HG02623 (cell line): Measurements from ENCODE around the gene SLC30A3.
"Not testable (repeated sequence)": the region's sequence is repeated elsewhere in the genome, so short reads cannot be mapped to it uniquely, and the experiment has no call there.

ENCODE experiments used
- ATAC-seq: cut with Tn5 transposase; IDR thresholded peaks from one replicate; pipeline ENCODE4 v1.9.1; 2021; ENCODE audit warnings: moderate library complexity; ENCODE audit not compliant: unreplicated experiment

SLC30A3 gene, protein sequence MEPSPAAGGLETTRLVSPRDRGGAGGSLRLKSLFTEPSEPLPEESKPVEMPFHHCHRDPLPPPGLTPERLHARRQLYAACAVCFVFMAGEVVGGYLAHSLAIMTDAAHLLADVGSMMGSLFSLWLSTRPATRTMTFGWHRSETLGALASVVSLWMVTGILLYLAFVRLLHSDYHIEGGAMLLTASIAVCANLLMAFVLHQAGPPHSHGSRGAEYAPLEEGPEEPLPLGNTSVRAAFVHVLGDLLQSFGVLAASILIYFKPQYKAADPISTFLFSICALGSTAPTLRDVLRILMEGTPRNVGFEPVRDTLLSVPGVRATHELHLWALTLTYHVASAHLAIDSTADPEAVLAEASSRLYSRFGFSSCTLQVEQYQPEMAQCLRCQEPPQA

DNA sequence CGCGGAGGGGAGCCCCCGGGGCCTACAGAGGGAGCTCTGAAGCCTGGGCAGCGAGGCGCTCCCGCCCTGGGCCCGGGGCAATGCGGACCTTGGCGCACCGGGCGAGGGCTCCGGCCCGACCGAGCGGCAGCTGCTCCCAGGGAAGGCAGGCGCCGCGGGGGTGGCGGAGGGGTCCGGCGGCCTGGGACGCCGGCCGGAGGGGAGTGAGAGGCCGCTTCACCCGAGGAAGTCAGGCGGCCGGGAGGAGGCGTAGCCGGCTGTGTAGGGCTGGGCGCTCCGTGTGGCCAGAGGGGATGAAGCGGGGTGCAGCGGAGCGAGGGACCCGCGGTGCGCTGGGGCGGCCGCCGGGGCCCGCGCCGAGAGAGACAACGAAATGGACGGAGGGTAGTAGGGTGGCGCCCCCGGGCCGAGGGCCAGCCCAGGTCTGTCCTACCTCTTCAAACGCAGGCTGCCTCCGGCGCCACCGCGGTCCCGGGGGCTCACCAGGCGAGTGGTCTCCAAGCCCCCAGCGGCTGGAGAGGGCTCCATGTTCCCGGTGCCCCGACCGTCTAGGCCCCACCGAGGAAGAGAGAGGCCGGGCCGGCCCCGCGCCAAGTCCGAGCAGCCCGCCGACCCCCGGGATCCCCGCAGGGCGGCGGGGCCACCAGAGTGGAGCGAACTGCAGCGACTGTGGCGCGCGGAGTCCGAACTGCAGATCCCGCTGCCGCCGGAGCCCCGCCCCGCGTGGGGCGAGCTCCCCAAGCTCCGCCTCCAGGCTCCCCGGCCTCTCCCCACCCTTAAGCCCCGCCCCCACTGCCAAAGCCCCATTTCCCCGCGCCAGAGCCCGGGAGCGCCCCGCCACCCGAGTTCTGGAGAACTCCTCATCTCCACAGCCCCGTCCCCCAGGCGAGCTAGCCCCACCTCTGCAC, at the start of gene SLC30A3:
SLC30A3 (minus strand) TSS at position 669 of the 908 bp plus-strand sequence; CDS start at position 528, 141 bp downstream.
- no peak for ATAC-seq

DNA sequence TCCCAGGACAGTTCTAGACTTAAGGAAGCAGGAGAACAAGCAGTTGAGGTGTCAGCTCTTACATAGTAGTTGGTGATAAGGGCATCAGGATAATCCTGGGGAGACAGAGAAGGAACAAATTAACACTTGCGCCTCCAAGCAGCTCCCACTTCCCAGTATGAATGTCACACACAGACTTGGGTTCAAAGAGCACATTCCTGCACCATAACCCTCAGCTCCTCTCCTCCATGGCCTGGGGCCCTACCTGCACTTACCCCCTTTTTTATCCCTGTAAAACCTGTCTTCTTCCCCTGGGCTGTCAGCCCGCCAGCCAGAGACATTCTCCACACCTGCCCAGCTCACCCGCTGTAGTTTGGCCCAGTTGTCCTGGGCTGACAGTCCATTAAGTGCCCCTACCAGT, 49.3 kb upstream of the SLC30A3 start:
- no peak for ATAC-seq

DNA sequence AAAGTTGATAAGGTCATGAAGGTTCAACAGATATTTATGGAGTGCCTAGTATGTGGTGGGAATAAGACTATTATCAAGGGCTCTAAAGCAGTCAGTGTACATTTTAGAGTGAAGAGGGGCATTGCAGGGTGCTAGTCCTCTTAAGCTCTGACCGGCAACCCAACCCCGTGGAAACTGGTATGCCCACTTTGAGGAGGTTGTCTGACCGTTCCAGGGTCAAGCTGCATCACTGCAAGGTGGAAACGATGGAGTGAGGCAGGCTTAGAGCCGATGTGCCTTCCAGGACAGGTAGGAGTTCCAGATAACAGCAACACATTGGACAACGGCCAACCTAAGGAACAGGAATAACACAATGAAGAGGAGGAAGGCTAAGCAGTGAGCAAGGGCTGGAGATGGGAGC, 46.8 kb upstream of the SLC30A3 start:
- ATAC-seq: no peak

DNA sequence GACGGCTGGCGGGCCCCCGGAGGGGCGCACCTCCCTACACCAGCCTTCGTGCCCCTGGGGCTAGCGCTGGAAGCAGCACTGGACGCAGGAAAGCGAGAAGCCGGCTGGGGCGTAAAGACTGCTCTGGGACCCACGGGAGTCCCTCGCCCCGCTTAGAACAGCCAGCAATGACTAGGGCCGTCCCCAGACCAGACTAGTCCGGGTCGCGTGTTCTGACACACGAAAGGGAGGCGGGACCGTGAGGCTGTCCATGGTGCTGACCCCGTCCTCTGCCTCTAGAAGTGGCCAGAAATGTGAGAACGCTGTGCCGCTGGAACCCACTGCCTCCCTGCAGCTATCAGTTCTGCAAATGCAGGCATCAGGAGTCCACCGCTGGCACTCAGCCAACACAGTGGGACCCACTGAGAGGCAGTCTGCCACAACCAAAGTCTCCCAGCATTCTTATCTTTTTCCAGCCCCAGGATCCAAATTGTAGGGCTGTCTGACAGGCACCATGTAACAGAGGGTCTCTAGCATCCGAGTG, 45.6 kb upstream of the SLC30A3 start, which contains the start of gene UCN:
UCN (minus strand) TSS at position 87 of the 523 bp plus-strand sequence. CDS start 550 bp downstream, outside the sequence.
- no peak for ATAC-seq

DNA sequence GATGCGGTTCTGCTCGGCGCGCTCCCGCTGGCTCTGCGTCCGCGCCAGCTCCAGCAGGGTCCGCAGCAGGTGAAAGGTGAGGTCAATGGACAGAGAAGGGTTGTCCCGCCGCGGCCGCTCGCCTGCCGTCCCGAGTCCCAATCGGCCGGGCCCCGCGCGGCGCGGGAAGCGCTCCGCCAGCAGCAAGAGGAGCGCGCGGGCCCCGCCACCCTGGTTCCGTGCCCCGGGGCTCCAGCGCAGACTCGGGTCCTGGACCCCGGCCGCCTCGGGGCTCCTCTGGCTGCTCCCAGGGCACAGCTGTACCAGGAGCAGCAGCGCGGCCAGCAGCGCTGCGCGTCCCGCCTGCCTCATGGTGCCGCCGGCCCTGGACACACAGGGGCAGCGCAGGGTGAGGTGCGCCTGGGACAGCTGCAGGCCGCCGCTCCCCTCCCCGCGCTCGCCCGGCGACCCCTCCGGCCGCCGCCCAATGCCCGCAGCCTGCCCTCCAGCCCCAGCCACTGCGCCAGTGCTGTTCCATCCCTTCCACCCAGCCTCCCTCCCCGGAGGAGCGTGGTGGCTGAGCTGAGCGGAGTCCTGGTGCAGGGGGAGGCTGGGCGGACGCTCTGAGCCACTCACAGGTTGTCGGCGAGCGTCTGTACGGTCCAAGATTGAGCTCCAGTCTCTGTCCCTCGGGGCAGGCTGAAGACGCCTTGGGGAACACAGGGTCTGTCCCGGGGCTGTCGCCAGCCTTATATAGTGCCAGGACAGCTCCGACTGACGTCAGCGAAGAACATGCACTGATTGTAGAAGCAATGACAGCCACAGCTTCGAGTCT, 44.9 kb upstream of the SLC30A3 start:
- ATAC-seq: no peak

DNA sequence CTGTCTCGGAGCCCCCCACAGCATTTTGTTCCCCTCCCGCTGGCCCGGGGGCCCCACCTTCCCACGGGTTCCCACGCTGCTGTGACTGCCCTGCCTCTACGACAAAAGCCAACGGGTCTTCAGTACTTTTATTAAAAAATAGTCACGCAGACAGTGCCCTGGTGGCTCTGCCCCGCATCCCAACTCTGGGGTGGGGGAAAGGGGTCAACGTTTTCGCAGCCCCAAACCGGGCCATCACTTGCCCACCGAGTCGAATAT, 44.4 kb upstream of the SLC30A3 start:
- ATAC-seq: no peak

DNA sequence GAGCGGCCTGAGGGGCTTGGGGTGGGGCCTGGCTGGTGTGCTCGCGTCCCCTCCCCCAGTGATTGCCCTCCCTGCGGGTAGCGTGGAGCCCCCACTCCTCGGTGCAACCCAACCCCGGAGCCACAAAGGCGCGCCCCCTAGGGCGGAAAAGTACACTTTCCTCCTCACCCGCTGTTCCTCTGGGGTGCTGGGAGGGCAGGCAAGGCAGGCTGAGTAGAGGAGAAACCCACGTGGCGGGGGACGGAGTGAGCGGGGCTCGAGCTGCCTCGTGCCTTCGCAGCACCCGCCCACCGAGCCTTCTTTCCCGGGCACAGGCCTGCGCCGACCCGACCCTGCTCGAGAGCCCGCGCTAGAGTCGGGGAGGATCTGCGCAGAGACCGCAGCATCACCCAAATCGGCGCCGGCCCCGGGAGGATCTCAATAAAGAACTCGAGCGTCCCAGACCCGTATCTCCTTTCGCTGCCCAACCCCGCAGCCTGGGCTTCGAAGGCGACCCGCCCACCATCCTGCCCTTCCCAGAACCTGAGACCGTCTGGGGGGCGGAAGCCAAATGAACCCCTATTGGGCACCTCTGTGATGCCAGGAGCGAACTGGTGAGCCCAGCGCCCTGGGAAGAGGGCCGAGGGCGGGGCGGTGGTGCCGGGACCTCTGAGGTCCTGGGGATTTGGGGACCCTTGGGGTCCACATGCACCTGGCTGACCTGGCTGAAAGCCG, 43.9 kb upstream of the SLC30A3 start:
- no peak for ATAC-seq

DNA sequence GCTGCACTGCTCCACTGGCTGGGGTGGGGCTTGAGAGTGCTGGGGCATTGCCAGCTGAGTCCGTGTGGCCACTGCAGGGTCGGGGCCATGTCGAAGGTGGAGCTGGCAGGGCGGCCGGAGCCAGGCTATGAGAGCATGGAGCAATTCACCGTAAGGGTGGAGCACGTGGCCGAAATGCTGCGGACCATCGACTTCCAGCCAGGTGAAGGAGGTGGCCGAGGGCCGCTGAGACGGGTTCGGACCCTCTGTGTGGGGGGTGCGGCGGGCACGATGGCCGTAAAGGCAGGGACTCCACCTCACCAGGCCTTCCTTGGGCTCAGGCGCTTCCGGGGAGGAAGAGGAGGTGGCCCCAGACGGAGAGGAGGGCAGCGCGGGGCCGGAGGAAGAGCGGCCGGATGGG, 43.3 kb upstream of the SLC30A3 start:
- ATAC-seq: no peak

DNA sequence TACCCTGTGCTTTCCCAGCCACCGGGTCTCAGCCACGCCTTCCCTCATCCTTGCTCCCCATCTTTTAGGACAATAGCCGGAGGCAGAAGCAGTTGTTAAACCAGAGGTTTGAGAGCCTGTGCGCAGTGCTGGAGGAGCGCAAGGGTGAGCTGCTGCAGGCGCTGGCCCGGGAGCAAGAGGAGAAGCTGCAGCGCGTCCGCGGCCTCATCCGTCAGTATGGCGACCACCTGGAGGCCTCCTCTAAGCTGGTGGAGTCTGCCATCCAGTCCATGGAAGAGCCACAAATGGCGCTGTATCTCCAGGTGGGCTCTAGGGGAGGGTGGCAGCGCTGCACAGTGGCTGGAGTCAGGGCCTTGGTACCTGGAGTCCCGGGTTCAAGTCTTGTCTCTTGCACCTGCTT, 42.7 kb upstream of the SLC30A3 start:
- no peak for ATAC-seq

DNA sequence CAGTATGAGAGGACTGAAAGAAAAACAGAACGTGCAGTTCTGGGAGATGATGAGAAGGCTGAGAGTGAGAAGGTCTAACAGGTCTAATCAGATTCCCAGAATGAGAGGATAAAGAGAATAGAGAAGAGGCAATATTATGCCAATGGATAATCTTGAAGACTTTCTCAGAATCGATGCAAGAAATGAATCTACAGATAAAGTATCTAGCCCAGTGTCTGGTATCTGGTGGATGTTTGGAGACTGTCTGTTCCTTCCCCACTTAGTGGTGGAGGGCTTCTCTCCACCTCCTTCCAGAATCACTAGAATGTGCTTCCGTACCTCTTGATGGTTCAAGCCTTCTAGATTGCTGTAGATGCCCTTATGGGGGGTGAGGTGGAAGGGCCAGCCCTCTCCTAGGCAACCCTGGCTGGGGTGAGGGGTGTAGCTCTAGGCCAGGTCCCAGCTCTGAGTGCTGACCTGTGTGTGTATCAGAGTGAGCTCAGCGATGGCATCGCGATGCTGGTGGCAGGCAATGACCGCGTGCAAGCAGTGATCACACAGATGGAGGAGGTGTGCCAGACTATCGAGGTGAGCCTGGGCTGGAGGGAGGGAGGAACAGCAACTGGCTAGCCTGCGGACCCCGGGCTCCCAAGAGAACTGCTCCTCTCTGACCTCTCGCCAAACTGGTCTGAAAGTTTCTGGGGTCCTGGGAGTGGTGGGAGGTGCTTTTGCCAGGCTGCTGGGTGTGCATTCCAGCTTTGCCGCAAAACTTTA, 41.8 kb upstream of the SLC30A3 start:
- ATAC-seq: no peak

DNA sequence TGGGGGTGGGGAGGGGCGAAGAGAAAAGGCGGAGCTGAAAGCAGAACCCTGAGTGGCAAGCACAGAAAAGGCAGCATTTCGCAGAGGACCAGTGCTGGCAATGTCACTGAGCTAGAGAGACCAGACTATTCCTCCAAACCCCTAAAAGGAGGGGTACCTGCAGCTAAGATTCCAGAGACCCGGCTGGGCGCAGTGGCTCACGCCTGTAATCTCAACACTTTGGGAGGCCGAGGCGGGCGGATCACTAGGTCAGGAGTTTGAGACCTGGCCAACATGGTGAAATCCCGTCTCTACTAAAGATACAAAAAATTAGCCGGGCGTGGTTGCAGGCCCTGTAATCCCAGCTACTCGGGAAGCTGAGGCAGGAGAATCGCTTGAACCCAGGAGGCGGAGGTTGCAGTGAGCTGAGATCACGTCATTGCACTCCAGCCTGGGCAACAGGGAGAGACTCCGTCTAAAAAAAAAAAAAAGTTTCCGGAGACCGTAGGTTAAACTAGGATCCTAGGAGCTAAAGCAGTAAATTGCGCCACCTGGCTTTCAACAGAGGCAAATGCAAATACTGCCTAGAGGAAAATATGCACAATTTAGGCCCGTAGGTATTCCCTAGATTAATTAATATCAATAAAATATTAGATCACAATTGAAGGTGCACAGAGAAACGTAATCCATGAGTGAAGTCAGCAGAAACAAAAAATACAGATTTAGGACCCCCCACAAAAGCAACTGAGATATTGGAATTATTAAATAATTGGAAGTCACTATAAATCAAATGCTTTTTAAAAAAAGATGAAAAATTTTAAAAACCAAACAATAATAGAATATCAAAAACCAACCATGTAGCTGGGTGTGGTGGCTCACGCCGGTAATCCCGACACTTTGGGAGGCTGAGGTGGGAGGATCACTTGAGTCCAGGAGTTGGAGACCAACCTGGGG, 40.5 kb upstream of the SLC30A3 start:
- no peak for ATAC-seq

DNA sequence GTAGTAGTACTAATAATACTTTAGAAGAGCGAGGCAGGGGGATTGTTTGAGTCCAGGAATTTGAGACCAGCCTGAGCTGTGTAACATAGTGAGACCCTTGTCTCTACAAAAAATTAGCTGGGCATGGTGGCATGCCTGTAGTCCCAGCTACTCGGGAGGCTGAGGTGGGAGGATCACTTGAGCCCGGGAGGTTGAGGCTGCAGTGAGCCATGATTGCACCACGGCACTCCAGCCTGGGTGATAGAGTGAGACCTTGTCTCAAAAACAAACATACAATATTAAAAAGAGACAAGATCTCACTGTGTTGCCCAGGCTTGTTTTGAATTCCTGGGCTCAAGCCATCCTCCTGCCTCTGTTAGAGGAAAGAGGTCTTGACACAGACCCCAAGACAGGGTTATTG, 37.8 kb upstream of the SLC30A3 start:
- not testable (repeated sequence) for ATAC-seq

DNA sequence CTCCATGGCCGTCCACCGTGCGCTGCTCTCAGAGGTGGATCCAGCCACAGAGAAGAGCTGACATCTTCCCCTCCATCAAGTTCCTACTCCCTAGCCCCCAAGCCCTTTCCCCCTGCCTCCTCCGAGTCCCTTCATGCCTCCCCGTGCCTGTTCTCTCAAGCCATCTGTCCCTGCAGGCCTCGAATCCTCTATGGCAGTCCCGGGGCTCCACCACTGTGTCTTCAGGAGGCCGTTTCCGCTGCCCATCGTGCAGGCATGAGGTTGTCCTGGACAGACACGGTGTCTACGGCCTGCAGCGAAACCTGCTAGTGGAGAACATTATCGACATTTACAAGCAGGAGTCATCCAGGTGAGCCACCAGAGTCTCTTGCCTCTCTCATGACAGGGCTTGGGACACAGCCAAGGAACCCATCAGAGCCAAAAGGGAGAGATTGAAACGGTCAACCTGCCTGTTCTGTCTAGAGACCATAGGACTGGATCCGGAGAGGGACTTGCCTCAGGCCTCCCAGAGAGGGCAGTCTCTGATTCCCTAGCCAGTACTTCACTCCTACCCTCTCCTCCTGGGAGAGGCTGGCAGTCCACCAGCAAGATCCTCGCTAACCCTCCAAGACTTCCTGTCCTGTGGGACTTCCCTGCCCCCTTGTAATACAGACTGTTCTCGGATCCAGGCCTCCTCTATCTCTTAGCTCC, 35.7 kb upstream of the SLC30A3 start:
- ATAC-seq: no peak

DNA sequence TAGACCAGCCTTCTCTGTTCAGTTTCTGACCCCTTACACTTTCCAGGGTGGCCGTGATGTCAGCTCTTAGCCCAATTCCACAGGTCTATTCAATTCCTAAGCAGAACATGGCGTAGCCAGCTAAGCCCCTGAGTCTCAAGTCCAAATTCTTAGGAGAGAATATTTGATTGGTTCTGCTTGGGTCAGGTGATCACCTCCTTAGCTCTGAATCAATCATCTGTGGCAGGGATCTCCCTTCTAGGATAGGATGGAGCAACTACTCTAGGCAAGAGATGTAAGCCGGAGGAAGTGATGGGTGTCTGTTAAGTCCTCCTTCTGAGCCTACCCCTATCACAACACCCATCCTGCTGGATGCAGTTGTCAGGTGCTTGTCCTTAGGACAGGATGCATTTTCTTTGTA, 34.3 kb upstream of the SLC30A3 start:
- ATAC-seq: no peak

DNA sequence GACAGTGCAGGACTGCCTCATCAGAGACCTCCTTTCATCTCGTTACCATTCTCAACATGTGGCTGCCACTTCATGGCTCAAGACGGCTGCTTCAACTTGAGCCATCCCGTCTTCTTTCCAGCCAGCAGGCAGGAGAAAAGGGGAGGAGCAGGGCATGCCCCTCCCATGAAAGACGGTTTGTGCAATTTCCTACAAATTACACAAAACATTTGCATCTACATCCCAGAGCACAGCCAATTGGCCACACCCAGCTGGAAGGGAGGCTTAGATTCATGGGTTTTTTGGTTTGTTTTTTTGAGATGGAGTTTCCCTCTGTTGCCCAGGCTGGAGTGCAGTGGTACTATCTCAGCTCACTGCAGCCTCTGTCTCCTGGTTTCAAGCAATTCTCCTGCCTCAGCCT, 33.6 kb upstream of the SLC30A3 start:
- no peak for ATAC-seq

DNA sequence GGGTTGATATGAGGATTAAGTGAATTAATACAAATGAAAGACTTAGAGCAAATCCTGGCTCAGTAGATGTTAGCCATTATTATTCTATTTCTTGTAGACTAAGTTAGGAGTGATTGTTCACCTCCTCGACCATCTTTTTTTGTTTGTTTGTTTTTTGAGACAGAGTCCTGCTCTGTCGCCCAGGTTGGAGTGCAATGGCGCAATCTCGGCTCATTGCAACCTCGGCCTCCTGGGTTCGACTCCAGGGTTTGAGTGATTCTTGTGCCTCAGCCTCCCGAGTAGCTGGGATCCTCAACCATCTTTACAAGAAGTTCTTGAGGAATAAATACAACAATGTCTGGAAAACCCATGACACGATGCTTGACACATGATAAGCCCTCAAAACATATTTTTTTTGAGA, 32.1 kb upstream of the SLC30A3 start:
- ATAC-seq: no peak

DNA sequence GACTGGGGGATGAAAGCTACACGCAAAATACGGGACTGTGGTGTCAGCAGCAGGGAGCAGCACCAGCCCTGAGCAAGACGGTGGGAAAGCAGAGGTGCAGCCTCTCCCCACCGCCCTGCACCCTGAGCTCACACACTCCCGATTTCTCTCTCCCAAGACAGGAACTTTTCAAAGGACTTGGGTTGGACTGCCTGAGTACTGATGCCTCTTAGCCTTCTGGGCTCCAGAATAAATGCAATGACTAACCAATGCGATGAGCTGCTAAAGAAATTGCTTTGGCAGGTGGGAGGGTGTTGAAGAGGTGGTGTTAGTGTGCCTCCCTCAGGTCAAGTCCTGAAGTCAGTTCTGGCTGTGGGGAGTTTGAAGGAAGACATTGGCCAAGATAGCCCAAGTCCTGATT, 29.0 kb upstream of the SLC30A3 start:
- ATAC-seq: no peak

DNA sequence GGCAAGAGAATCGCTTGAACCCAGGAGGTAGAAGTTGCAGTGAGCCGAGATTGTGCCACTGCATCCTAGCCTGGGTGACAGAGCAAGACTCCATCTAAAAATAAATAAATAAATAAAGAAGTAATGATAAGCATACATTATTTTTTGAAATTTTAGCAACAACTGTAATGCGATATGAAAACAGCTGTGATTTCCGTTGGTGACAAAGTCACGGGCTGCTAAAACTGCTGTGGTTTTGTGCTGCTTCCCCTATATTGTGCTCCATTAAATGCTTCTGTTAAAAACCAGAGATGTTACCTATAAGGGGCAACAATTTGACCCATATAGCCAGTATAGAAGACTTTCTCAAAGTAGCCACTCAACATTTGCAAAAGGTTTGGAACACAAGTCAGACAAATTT, 27.7 kb upstream of the SLC30A3 start:
- no peak for ATAC-seq
